OCI-LY1 (cell line): Measurements from ENCODE around the gene PIGN.

Source experiments
- H2AFZ ChIP-seq: fragments of 200-600 bp; sonication (generic), shearing (Covaris generic); 2 replicates; pipeline ENCODE4 v1.6.0; 2014; ENCODE audit warnings: antibody characterized with exemption, mild to moderate bottlenecking, low read length
- H3F3A ChIP-seq: fragments of 200-600 bp; sonication (generic), shearing (Covaris generic); 2 replicates; pipeline ENCODE4 v1.6.0; 2014; ENCODE audit warnings: mild to moderate bottlenecking, antibody characterized with exemption, low read length, moderate library complexity; ENCODE audit not compliant: insufficient read depth
- H3K27ac ChIP-seq: fragments of 200-600 bp; sonication (generic); 2 replicates; pipeline ENCODE4 v1.5.1; 2014; ENCODE audit warnings: low read length, mixed run types, mild to moderate bottlenecking, low read depth; ENCODE audit not compliant: poor library complexity, severe bottlenecking
- H3K27me3 ChIP-seq: fragments of 200-600 bp; sonication (generic); 2 replicates; pipeline ENCODE4 v1.6.0; 2014; ENCODE audit warnings: antibody characterized with exemption, mild to moderate bottlenecking, low read length, moderate library complexity; ENCODE audit not compliant: insufficient read depth
- H3K36me3 ChIP-seq: fragments of 200-600 bp; sonication (generic); 2 replicates; pipeline ENCODE4 v1.6.1; 2014; ENCODE audit warnings: mild to moderate bottlenecking, antibody characterized with exemption, low read length, moderate library complexity, mixed read lengths; ENCODE audit not compliant: insufficient read depth
- H3K4me1 ChIP-seq: fragments of 200-600 bp; sonication (generic); 2 replicates; pipeline ENCODE4 v1.5.1; 2014; ENCODE audit warnings: mild to moderate bottlenecking, low read length, moderate library complexity; ENCODE audit not compliant: insufficient read depth, severe bottlenecking
- H3K4me2 ChIP-seq: fragments of 200-600 bp; sonication (generic), shearing (Covaris generic); 2 replicates; pipeline ENCODE4 v1.6.1; 2014; ENCODE audit warnings: low read length
- H3K4me3 ChIP-seq: fragments of 200-600 bp; sonication (generic); 2 replicates; pipeline ENCODE4 v1.5.1; 2014; ENCODE audit warnings: low read length, low read depth, mild to moderate bottlenecking, mixed read lengths; ENCODE audit not compliant: poor library complexity, severe bottlenecking
- H3K79me2 ChIP-seq: fragments of 200-600 bp; shearing (Covaris generic); 2 replicates; pipeline ENCODE4 v1.6.1; 2016; ENCODE audit warnings: mixed run types, low read length, mixed read lengths; ENCODE audit not compliant: insufficient read depth
- H3K9ac ChIP-seq: fragments of 200-600 bp; sonication (generic), shearing (Covaris generic); 2 replicates; pipeline ENCODE4 v1.6.1; 2014; ENCODE audit warnings: mild to moderate bottlenecking, low read length, mixed read lengths
- H3K9me2 ChIP-seq: fragments of 200-600 bp; sonication (generic), shearing (Covaris generic); 2 replicates; pipeline ENCODE4 v1.6.1; 2014; ENCODE audit warnings: low read depth, mild to moderate bottlenecking, low read length, mixed read lengths
- H3K9me3 ChIP-seq: fragments of 200-600 bp; shearing (Covaris generic); 2 replicates; pipeline ENCODE4 v1.6.1; 2014; ENCODE audit warnings: low read length, mixed read lengths
- H4K20me1 ChIP-seq: fragments of 200-600 bp; sonication (generic), shearing (Covaris generic); 2 replicates; pipeline ENCODE4 v1.6.0; 2016; ENCODE audit warnings: mild to moderate bottlenecking, low read length; ENCODE audit not compliant: insufficient read depth
- EZH2 ChIP-seq: fragments of 200-600 bp; sonication (generic), shearing (Covaris generic); IDR thresholded peaks from 2 replicates; pipeline ENCODE4 v1.8.0; 2017; ENCODE audit warnings: borderline replicate concordance, mixed run types, mild to moderate bottlenecking, antibody characterized with exemption, low read length, moderate library complexity, mixed read lengths
- TF ChIP-seq, protein P1 (sequence below): fragments of 200-600 bp; sonication (generic), shearing (Covaris generic); IDR thresholded peaks from 2 replicates; pipeline ENCODE4 v1.5.1; 2017; ENCODE audit warnings: mild to moderate bottlenecking, antibody characterized with exemption, low read length, moderate library complexity, mixed read lengths

Gene PIGN

DNA sequence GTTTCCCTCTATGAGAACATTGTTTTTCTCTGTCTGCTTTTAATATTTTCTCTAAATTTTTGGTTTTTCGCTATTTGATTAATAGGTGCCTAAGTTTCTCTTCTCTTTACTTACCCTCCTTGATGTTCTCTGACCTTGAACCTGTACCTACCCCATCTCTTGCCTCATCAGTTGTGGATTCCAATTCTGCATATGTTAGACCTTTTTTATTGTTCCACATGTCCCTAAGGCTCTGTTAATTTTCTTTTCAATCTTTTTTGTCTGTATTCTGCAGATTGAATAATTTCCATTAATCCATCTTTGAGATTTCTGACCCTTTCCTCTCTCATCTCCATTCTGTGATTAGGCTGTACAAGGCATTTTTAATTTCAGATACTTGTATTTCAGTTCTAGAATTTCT lies 23.3 kb upstream of the PIGN start:
- Histone ChIP-seq H3K4me2 (no peak overlapping the region), H3K27me3 (no peaks in the 10 kb centered on the region), H4K20me1 (no peaks in the 10 kb centered on the region), H3K9me3 (peaks cover 4% of the 10 kb centered on the region; the same call in 1 of the 2 replicates), H3F3A (no peaks in the 10 kb centered on the region), H3K36me3 (peaks cover 38% of the 10 kb centered on the region), H3K79me2 (peaks cover 45% of the 10 kb centered on the region), H3K4me1 (no peaks in the 10 kb centered on the region), H3K9me2 (no peaks in the 10 kb centered on the region), H3K4me3 (no peak overlapping the region), H3K9ac (no peak overlapping the region), H3K27ac (no peak overlapping the region), H2AFZ (no peak overlapping the region)
- no peak for TF ChIP-seq EZH2
- TF ChIP-seq, protein P1, sequence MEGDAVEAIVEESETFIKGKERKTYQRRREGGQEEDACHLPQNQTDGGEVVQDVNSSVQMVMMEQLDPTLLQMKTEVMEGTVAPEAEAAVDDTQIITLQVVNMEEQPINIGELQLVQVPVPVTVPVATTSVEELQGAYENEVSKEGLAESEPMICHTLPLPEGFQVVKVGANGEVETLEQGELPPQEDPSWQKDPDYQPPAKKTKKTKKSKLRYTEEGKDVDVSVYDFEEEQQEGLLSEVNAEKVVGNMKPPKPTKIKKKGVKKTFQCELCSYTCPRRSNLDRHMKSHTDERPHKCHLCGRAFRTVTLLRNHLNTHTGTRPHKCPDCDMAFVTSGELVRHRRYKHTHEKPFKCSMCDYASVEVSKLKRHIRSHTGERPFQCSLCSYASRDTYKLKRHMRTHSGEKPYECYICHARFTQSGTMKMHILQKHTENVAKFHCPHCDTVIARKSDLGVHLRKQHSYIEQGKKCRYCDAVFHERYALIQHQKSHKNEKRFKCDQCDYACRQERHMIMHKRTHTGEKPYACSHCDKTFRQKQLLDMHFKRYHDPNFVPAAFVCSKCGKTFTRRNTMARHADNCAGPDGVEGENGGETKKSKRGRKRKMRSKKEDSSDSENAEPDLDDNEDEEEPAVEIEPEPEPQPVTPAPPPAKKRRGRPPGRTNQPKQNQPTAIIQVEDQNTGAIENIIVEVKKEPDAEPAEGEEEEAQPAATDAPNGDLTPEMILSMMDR: no peak

DNA sequence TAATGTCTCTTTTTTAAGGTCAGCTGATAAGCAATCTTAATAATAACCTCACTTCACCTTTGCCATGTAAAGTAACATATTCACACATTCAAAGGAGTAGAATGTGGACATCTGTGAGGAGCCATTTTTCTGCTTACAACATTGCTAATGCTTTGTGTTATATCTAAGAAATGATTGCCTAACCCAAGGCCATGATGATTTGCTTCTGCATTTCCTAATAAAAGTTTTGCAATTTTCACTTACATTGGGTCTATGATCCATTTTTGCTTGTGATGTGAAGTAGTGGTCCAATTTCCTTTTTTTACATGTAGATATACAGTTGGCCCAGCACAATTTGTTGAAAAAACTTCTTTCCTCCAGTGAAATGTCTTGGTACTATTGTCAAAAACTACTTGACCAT lies 22.2 kb upstream of the PIGN start:
- Histone ChIP-seq H3K79me2 (peaks cover 55% of the 10 kb centered on the region), H3K4me3 (no peak overlapping the region), H3K36me3 (peaks cover 28% of the 10 kb centered on the region), H3K9me2 (no peaks in the 10 kb centered on the region), H3F3A (no peaks in the 10 kb centered on the region), H4K20me1 (no peaks in the 10 kb centered on the region), H2AFZ (no peak overlapping the region), H3K4me2 (no peak overlapping the region), H3K27ac (no peak overlapping the region), H3K9me3 (peaks cover 4% of the 10 kb centered on the region; the same call in 1 of the 2 replicates), H3K4me1 (no peaks in the 10 kb centered on the region), H3K9ac (no peak overlapping the region), H3K27me3 (no peaks in the 10 kb centered on the region)
- TF ChIP-seq, protein P1: no peak
- no peak for TF ChIP-seq EZH2

- H3K27ac ChIP-seq: no peak overlapping the region
- H3K9me3 ChIP-seq: peaks cover 4% of the 10 kb centered on the region; the same call in 1 of the 2 replicates
- no peak overlapping the region for H3K4me2 ChIP-seq
- H3K79me2 ChIP-seq: peaks cover 68% of the 10 kb centered on the region
- no peak overlapping the region for H3K9ac ChIP-seq
- TF ChIP-seq EZH2: no peak
- TF ChIP-seq, protein P1: no peak
- no peaks in the 10 kb centered on the region for H4K20me1 ChIP-seq
- no peak overlapping the region for H3K4me3 ChIP-seq
- no peaks in the 10 kb centered on the region for H3K27me3 ChIP-seq
- H3K4me1 ChIP-seq: no peaks in the 10 kb centered on the region
- no peak overlapping the region for H2AFZ ChIP-seq
- H3F3A ChIP-seq: no peaks in the 10 kb centered on the region
- no peaks in the 10 kb centered on the region for H3K9me2 ChIP-seq
- H3K36me3 ChIP-seq: peaks cover 12% of the 10 kb centered on the region
Measured at GRCh38 chr18:62206593-62206992, 19.7 kb upstream of the PIGN start.
